Kasumi-1 (cell line): Measurements from ENCODE around the gene FAM168A.
"Not testable (repeated sequence)": the region's sequence is repeated elsewhere in the genome, so short reads cannot be mapped to it uniquely, and the experiment has no call there.

Experiments
- DNase-seq, 2 experiments: peaks; one replicate each; lab custom pipeline; 2025; lab: John Stamatoyannopoulos, UW

FAM168A gene

DNA sequence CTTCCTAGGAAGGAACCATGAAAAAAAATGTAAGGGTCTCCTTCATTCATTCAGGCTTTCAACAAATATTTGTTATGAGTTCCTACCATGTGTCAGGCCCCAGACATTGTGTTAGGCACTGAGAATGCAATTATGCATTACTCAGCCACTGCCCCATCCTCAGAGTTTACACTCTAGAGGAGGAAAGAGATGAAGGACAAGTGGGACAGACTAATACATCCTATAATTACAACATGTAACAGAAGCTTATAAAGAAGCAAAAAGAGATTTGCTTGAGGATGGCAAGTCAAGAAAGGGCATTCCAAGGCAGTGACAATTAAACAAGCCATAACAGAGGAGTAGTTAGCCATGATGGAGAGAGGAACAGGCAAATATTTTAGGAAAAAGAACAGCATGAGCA lies 78.6 kb downstream of the FAM168A start:
- no peak for DNase-seq

DNA sequence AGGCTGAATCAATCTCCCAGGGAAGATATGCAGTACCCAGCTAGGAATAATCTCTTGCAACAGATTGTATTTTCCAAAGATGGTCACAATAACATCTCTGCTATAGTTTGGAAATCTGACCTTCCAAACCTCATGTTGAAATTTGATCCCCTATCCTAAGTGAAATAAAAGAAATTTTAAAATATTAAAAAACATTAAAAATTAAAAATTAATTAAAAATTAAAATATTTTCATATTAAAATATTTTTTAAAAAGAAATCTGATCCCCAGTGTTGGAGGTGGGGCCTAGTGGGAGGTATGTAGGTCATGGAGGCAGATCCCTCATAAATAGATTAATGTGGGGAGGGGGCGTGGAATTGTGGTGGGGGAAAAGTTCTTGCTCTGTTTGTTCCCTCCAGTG lies 79.7 kb downstream of the FAM168A start:
- no peak for DNase-seq

DNA sequence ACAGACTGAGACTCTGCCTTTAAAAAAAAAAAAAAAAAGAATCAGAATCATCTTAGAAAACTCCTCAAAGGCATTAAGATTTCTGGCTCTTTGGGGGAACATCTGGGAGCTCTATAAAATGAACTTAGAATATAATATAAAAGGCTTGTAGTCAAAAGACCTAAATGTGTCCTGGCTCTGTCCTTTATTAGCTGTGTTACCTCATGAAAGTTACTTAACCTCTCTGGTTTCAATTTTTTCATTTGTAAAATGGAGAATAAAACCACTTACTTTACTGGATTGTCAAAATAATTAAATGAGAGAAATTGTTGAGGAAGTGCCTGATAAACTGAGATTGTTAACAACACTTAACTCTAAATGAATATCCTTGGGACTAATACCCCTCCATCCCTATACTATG lies 81.8 kb downstream of the FAM168A start:
- no peak for DNase-seq

DNA sequence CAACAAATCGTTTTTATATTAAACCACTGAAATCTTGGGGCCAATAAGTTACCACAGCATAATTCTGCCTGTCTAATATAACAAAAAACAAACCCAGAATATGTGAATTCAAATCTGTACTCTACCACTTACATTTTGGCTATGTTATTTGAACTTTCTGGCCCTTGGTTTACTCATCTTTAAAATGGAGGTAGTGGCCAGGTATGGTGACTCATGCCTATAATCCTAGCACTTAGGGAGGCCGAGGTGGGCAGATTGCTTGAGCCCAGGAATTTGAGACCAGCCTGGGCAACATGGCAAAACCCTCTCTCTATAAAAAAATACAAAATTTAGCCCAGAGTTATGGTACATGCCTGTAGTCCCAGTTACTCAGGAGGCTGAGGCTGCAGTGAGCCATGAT lies 84.2 kb downstream of the FAM168A start:
- no peak for DNase-seq

DNA sequence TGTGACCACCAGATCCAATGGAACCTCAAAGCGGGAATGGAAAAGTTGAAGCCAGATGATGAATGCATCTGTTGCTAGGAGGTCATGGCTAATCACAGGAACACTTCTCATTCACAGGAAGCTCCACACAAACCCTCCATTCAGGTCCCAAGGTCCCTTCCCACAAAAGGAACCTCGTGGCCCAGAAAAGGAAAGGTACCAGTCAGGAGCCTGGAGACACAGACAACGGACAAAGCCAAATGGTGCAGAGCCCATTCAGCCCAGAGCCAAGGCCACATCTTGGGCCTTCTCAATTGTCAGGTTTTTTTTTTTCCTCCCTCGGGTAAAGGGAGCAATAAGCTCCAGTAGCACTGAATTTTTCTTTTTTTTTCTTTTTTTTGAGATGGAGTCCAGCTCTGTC lies 87.0 kb downstream of the FAM168A start:
- DNase-seq: no peak

DNA sequence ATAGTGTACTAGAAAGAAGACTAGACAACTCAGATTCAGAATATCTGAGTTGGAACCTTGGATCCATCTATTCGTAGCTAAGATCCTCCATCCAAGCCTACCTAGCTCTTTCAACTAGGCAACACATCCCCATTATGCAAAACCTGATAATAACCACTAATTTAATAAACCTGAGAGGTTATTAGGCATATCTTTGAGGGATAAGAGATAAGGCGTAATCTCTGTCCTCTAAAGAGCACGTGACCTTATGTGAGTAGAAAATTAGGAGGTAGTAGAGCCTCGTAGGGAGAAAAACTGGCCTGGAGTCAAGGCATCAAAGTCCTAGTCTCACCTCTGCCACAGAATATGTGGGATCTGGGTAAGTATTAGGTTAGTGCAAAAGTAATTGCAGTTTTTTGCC lies 87.8 kb downstream of the FAM168A start:
- no peak for DNase-seq

DNA sequence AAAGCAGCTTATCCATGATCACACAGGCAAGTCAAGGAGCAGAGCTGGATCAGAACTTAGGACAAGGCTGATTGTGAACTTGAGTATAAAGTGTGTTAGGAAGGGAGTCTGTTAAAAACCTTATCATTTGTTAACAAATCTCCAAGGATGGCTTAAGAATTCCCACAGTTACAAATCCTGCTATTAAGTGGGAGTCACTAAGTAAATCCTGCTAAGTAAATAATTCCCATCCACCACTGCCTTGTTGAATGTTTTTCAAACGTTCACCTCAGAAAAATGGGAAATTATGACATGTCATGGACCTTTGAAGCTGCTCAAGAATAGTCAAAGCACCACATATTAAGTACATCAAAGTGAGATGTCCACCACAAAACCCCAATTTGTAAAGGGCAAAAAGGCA lies 88.7 kb downstream of the FAM168A start:
- no peak for DNase-seq

DNA sequence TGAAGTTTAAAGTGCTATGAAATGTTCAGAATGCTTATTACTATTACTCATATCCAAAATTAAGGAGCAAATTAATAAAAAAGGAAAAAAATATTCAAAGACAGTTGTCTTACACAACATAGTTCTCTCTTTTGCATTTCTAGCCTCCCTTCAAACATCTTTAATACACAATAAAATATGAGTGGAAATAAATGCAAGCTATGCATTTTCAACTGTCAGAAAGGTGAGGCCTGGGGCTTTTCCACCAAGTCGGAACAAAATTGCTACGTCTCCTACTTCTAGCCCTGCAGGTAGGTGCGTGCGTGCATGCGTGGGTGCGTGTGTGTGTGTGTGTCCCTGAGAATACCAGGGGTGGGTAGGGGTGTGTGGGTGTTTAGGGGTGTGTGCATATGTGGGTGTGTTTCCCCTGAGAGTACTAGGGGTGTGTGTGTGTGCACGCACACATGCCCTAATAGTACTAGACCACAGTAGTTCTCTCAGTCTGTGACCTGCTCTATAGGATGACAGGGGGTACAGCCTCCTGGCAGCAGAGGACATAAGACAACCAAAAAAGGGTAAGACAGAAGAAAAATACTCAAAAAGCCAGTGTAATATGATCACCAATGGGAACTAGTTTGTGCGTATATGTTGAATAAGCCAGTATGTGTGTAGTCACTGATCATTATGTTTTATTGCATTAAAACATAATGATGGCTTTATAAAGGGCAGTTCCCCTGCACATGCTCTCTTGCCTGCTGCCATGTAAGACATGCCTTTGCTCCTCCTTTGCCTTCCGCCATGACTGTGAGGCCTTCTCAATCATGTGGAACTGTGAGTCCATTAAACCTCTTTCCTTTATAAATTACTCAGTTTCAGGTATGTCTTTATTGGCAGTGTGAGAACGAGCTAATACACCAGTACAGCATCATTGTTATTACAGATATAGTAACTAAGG lies 89.4 kb downstream of the FAM168A start:
- no peak for DNase-seq

DNA sequence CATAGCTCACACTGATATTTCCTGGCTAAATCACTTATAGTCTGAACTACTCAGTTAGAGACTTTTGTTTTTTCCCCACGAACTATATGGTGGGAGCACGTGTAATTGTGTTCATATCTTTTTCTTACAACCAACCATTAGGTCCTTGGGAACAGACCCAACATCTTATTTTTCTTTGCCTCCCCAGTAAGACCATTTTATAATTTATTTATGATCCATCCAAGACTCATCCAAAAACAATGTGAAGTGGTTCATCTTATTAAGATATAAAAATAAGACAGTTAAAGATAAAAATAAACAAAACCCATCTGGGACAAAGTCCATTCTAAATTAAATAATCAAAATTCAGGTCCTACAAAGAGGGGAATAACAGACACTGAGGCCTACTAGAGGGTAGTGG lies 90.8 kb downstream of the FAM168A start:
- no peak for DNase-seq

DNA sequence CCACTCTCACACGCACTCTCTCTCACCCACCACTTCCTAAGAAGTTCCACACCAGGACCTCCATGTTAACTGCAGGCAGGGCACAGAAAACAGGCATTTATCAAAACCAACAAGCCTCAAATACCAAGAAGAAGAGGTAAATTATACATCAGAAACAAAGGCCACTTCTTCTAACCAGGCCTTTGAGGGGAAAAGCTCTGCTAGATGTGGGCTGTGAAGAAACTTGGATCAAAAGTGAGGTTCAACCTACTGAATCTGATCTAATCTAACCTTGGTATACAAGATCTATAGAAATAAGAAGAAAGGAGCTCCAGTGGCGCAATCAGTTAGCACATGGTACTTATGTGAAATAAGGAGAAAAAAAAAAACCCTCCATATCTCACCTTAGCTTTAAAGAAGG lies 91.9 kb downstream of the FAM168A start:
- no peak for DNase-seq

DNA sequence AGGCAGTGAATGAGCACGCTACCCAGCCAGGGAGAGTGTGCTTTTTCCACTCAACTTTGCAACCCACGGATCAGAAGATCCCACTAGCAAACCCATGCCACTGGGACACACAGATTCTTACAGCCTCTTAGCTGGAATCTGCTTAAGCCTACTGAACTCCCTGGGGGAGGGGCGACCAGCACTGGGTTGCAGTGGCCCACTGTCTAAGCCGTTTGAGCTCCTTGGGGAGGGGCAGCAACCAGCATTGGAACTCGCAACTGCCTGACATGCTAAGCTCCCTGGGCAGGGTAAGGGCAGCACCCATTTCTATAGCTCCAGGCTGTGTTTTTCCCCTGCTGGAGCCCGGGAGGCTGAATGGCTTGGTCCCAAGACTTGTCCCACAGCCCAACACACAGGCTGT lies 99.6 kb downstream of the FAM168A start:
- no peak for DNase-seq

DNA sequence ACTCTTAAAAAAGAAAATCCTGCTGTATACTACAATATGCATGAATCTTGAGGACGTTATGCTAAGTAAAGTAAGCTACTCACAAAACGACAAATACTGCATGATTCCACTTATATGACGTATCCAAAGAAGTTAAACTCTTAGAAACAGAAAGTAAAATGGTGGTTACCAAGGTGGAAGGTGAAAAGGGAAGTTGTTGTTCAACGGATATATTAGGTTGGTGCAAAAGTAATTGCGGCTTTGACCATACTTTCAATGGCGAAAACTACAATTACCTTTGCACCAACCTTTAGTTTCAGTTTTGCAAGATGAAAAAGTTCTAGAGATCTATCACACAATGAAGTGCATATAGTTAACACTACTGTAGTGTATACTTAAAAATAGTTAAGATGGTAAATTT lies 101.8 kb downstream of the FAM168A start:
- no peak for DNase-seq

DNA sequence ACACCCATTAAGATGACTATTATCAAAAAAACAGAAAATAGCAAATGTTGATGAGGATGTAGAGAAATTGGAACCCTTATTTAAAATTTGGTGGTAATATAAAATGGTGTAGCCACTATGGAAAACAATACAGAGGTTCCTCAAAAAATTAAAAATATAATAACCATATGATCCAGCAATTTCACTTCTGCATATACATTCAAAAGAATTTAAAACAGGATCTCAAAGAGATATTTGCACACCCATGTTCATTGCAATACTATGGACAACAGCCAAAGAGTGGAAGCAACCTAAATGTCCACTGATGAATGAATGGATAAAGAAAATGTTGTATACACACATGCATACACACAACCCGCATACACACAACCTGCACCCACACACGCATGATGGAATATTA lies 102.2 kb downstream of the FAM168A start:
- DNase-seq: no peak

DNA sequence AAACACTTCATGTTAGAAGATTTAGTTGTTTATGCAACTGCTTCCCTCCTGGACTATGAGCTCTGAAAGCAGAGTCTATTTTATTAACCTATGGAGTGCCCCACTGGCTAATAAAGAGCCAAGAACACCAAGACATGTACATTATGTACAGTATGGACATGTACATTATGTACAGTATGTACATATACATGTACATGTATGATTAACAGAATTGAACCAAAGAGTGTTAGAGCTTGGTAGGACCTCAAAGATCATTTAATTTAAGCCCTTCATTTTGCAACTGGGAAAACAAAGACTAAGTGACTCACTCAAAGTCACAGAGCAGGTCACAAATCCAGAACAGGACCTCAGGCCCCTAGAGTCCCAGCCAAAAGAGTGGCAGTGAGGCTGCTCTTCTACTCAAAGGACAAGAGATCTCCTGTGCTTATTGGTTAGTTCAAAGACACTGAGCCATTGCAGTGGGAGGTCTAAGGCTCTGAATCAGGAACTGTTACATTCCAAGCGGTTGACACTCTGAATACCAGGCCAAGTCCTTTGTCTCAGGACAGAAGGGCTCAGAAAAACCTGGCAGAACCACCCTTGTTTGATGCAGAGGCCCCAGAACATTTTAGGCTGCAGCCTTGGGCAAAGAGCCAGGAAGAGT lies 103.8 kb downstream of the FAM168A start:
- no peak for DNase-seq

DNA sequence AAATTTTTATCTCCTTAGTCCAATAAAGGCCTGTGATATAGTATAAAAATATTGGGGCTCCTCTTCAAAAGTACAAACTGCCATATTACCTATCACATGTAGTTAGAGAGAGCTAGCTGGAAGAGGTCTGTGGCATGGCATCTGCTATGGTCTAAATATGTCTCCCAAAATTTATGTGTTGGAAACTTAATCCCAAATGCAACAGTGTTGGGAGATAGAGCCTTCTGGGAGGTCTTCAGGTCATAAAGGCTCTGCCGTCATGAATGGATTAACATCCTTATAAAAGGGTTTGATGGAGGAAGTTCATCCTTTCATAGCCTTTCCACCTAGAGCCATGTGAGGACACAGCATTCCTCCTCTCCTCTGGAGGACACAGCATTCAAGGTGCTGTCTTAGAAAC lies 116.3 kb downstream of the FAM168A start:
- no peak for DNase-seq

DNA sequence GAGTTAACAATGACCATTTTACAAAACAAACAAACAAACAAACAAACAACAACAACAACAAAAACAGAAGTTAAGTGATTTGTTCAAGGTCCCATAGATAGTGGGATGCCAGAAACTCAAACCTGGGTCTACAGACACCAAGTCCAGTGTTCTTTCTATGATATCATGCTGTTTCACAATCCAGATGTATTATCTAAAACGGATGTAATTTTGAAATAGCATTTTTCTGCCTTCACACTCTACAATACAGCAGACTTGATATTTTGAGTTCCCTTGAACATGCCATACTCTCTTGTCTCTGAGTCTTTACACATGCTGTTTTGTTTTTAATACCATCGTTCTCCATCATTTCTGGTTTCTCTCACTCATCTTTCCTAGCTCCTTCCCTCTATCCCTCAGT lies 117.2 kb downstream of the FAM168A start:
- no peak for DNase-seq

DNA sequence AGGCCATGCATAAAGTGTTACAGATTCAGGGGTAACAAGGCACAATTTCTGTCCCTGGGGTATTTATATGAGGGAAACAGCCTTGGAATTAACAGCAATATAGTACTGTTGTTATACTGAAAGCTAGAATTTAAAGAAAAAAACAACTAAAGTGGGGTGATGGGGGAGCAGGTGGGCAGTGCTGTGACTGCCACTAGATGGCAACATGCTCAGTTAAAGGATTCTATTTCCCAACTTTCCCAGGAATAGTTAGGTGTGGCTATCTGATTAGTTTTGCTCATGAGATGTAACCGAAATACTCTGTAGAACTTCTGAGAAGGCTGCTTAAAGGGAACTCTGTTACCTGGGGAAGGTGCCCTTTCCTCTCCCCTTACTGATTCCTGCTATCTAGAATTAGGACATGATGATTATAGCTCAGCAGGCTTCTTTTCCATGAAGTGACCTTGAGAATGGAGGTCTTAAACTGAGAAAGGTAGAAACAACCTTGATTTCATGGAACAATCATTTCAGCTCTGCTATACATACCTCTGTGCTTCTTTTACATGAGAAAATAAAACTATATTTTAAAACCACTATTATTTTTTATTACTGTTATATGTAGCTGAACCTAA lies 119.1 kb downstream of the FAM168A start:
- peak; percentile 27 to 33 for DNase-seq

DNA sequence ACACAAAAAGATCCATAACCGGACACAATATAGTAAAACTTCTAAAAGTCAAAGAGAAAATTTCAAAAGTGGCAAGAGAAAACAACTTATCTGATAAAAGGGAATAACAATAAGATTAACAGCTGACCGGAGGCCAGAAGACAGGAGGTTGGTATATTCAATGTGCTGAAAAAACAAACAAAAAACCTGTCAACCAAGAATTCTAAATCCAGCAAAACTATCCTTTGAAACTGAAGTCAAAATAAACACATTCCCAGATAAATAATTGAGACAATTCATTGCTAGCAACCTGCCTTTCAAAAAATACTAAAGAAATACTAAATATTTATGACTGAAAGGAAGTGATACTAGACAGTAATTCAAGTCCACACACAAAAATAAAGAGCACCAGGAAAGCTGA lies 120.4 kb downstream of the FAM168A start:
- DNase-seq: no peak

DNA sequence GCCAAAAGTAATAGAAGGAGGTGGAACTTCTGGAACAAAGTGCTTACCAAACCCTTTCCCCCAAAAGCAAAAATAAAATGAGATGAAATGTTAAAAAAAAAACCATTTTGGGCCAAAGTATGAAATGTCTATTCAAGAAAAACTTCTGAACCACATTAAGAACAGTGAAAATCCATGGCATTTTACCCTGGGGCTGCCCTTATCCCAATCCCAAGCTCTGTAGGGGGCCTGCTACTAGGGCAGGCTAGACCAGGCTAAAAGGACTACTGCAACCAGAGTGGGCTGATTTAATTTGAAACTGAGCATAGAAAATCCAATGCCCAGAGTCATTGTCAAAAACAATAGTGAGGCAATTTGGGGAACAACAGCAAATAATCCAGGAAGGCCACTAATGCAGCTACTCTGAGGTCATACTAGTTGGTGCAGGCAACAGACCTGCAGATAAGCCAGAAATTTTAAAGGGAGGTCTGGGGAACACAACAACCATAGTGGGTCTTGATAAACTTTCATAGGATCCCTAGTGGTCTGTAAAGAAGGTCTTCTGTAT lies 122.3 kb downstream of the FAM168A start:
- no peak for DNase-seq

DNA sequence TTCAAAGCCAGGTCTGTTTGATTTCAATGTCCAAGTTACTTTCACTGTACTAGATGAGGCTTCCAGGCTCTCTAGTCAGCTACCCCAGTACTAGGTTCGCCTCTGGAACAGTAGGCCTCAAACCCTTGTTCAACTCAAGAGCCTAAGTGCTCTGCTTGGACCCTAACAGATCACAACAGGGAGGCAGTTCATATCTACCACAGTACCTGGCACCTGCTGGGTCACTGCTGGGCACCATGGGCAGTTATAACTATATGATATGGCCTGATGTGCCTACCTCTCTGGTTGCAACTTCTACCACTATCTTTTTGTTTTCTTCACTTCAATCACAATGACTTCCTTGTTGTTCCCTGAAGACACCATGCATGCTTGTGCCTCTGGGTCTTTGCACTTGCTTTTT lies 124.7 kb downstream of the FAM168A start:
- DNase-seq: no peak

DNA sequence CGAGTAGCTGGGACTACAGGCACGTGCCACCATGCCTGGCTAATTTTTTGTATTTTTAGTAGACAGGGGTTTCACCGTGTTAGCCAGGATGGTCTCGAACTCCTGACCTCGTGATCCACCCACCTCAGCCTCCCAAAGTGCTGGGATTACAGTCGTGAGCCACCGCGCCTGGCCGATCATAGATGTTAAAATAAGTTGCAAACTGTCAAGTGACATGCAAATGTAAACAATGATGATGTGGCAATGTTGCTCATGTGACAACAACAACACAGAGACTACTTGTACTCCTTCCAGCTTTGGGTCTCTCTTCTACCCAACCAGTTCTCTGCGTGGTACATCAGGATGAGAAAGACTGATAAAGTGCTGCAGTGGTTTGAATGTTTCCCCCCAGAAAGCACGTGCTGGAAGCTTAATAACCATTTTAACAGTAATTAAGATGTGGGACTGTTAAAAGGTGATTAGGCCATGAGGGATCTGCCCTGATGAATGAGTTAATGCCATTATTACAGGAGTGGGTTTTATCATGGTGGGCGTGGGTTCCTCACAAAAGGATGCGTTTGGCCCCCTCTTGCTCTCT lies 127.8 kb downstream of the FAM168A start:
- DNase-seq: not testable (repeated sequence)

DNA sequence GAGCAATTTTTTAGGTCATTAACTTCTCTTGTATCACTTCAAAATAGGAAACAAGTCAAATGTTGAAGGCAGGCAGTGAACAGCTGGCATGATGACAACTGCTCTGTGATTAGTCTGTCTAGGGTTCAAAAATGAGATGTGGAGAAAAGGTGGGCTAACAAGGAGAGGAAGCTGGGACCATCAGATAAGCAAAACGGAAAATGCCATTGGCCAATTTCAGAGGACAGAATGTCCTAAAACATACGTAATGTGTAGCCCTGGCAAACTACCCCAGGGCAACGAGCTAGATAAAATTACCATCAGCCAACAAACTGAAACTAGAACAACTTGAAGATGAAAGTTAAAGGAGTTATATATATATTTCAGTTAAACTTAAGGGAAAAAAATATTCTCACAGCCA lies 128.5 kb downstream of the FAM168A start:
- no peak for DNase-seq
